Caki2 (cell line): ENCODE results near the gene ZFR2. TPM values are rescaled to one million over a fixed set of nuclear protein-coding genes. Genes with fewer than 3 reads are reported as not detected.

ENCODE experiments used
- DNase-seq: peaks from one replicate; pipeline ENCODE4 v3.0.0-alpha.2; 2015; ENCODE audit warnings: low read depth
- in situ Hi-C: cut with HindIII; loops from 2 replicates; pipeline ENCODE4 v1.10.0; 2016; ENCODE audit warnings: low sequenced_read_pairs, low pct_unique_long_range_greater_than_20kb, mixed read lengths
- total RNA-seq: library from RNA; depleted of rRNA; stranded (reverse); fragments of >200 nt; shearing (Covaris generic); gene quantifications from 2 replicates; pipeline ENCODE4 v1.2.3, GENCODE V29; 2014; ENCODE audit warnings: low replicate concordance

ZFR2 gene
- total RNA-seq, 1 experiment from 2014 or later, result not detected

DNA sequence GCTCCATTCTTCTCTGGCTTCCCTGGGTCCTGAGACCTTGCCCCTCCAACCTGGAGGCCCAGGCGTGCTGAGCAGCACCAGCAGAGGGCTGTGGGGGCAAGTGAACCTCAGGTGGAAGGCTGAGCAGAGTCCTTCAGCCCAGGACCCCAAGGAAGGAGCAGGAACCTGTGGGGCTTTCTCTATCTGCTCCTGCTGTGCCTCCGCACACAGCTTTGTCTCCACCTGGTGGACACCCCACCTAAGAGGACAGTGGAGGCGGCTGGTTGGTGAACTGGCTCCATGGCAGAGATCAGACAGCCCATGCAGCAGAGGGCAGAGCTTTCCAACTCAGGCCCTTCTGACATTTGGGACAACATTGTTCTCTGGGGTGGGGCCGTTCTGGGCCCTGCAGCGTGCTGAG lies 19.7 kb downstream of the ZFR2 start:
- in situ Hi-C loops, result no loop called here

DNA sequence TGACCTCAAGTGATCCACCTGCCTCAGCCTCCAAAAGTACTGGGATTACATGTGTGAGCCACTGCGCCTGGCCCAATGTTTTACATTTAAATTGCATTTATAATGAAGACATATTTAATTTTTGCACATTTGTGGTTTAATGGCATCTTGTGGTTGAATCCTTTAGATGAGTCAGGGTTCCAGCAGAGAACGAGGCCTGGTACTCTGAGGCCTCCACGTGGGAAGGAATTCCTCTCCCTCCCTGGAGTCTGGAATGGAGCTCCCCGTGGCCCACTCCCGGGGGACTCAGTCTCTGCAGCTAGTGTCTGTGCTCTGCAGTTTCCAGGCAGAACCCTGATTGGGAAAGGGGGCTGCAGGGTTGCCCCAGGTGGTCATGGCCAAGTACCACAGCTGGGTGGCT lies 24.2 kb downstream of the ZFR2 start:
- in situ Hi-C loops, result no loop called here
- DNase-seq, result no peak

More for the DNA sequence above, 19.7 kb downstream of the ZFR2 start:
- DNase-seq, result no peak

DNA sequence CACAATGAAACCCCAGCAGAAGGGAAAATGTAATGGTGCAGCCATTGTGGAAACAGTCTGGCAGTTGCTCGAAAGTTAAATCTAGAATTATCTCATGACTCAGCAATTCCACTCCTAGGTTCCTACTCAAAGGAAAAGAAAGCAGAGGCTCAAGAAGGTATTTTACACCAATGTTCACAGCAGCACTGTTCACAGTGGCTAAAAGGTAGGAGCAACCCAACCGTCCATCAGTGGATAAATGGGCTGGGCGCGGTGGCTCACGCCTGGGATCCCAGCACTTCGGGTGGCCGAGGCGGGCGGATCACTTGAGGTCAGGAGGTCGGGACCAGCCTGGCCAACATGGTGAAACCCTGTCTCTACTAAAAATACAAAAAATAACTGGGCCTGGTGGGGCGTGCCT lies 25.9 kb downstream of the ZFR2 start:
- no peak for DNase-seq
- in situ Hi-C loops, result no loop called here

DNA sequence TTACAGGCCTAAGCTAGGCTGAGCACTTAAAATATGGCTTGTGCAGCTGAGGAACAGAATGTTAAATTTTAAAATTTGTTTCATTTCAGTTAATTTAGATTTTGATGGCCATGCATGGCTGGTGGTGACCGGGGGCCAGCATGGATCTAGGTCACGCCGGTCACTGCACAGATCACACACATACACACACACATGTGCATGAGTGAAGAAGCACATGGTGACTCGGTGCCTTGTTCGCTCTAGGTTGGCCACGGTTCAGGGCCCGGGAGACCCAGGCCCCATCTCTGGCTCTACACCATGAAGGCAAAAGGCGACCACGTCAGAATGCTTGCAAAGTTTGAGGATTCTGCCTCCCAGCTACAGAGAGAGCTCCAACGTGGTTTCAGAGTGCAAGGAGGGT lies 28.0 kb downstream of the ZFR2 start:
- in situ Hi-C loops, result no loop called here
- no peak for DNase-seq

DNA sequence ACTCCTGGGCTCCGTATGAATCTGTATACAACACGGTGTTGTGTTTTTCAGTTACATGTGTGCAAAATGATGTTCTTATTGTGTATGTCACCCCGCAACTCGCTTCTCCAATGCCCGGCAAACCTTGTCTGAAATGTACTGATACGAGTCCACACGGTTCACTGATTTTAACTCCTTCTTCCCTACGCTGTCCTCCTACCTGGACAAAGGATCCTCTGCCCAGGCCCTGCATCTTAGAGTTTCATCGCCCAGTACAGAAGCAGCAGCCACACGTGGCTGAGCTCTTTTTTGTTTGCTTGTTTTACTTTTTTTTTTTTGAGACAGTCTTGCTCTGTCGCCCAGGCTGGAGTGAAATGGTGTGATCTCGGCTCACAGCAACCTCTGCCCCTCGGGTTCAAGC lies 28.9 kb downstream of the ZFR2 start:
- in situ Hi-C loops, result no loop called here
- no peak for DNase-seq

DNA sequence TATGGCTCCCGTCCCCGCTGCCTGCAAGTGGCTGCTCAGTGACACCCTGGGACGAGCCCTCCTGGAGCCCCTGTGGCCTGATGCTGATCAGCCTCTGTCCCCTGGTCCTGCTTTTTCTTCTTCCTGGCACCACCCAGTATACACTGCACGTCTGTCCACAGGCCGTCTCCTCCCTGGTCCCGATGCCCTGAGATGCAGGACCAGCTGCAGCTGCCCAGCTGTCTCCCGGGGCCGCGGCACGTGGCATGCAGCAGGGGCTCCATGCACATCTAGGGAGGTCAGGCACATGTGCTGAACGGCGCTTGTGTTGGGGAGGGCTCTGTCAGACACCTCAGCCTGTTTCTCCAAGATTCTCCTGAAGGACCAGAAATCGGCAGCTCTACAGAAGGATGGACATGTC lies 30.2 kb downstream of the ZFR2 start:
- in situ Hi-C loops, result no loop called here
- DNase-seq, result no peak

DNA sequence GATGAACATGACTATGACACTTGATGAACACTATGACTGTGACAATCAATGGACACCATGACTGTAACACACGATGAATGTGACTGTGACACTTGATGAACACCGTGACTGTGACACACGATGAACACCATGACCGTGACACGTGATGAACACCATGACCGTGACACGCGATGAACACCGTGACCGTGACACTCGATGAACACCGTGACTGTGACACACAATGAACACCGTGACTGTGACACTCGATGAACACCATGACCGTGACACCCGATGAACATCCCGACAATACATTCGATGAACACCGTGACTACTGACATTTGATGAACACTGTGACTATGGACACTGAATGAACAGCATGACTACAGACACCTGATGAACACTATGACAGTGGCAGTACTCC lies 30.9 kb downstream of the ZFR2 start:
- in situ Hi-C loops, result no loop called here
- DNase-seq, result no peak

DNA sequence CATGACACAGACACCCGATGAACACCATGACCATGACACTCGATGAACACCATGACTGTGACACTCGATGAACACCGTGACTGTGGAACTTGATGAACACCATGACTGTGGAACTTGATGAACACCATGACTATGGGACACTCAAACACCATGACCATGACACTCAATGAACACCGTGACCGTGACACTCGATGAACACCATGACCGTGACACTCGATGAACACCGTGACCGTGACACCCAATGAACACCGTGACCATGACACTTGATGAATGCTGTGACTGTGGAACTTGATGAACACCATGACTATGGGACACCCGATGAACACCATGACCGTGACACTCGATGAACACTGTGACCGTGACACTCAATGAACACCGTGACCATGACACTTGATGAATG lies 31.5 kb downstream of the ZFR2 start:
- in situ Hi-C loops, result no loop called here
- DNase-seq, result no peak

DNA sequence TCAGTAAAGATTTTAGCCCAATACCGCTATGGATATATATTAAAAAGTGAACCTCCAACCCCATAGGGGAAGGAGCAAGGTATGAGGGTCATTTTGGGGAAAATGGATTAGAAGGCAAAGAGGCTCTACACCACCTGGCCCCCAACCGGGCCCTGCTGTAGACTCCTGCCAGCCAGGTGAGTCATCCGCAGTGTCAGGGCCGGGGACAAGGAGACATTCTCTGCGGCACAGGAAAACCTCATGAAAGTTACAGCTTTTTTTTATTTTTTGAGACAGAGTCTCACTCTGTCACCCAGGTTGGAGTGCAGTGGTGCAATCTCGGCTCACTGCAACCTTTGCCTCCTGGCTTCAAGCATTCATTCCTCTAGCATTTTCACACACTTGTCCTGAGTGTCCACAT lies 32.0 kb downstream of the ZFR2 start:
- in situ Hi-C loops, result no loop called here

DNA sequence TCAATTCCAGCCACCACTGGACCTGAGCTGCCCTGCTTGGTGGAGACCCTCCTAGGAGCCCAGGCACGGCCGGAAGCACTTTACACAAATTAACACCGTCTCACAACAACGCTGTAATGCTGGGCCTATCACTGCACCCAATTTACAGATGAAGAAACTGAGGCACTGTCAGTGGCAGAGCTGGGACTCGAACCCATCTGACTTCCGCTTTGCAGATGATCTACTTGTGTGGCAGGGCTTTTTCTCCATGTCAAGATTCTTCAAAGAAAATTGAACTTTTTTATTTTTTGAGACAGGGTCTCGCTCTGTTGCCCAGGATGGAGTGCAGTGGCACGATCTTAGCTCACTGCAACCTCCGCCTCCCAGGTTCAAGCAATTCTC lies 33.8 kb downstream of the ZFR2 start:
- in situ Hi-C loops, result no loop called here
- DNase-seq, result no peak

More for the DNA sequence above, 32.0 kb downstream of the ZFR2 start:
- no peak for DNase-seq

DNA sequence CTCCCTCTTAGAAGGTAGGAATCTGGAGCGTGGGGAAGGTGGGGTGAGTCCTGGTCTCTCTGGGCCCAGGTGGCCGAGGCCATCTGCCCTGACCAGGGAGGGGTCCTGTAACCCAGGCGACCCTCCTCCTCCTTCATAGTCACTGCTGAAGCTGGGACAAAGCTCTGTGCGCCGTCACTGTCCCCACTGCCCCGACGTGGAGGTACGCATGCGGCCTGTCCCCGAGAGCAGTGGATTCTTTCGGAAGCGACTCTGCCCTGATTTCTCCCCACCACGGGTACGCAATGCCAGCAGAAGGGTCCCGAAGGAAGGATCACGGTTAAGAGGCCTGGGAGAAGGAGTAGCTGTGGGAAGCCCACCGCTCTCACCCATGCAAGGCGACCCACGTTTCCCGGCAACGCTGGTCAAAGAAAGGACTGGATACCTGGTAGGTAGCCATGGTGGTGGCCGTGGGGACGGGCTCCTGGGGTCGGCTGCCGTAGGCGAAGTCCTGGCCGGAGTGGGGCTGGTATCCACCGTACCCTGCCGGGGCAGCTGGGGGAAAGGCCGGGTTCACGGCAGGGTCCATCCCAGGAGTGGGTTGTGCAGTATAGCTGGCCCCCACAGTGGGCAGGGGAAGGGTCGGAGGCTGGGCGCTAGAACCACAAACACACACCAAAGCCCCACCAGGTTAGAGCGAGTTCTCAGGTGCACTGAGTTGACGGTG lies 34.3 kb downstream of the ZFR2 start:
- in situ Hi-C loops, result no loop called here
- DNase-seq, result no peak

DNA sequence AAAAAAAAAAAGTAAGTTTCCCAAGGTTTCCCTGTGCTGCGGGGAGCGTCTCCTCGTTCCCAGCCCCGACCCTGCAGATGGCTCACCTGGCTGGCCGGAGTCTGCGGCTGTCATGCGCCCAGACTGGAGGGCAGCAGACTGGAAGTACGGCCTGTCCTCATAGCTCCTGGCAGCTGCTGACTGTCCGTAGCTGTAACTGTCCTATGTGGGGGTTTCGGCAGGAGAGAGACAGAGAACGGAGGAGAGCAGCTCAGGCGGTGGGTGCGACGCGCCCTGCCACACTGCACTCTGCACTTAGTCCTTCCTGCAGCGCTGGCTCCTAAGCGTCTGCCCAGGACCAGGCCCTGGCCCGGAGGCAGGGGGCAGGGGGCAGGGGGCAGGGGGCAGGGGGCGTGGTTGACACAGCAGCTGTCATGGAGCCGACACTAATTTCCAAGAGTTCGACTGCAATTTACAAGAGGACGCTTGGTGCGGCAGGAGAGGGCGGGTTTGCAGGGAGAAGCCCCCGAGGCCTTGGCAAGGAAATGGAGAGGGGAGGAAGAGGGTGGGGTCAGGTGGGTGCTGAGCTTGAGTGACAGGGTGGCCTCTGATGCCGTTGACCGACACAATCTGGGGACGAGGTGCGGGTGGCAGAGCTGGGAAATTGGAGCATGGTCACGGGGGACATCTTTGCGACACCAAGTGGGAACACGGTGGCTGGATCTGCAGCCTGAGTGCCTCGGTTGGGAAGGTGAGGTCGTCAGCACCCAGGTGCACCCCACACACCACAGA lies 35.1 kb downstream of the ZFR2 start:
- no peak for DNase-seq
- in situ Hi-C loops, result no loop called here

DNA sequence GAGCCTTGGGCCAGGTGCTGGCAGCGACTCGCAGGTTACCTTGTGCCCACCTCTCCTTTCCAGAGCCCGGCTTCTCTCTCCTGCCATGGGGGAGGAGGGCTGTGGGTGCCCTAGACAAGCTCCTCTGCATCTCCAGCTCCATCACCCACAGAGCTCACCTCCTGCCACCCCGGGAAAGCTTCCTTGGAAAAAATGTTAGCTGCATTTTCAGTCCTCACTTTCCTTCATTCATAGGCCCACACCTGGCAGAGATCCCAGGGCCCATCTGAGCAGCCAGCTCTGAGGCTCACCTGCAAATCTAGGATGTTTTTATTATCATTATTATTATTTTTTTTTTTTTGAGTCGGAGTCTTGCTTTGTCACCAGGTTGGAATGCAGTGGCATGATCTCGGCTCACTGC lies 36.8 kb downstream of the ZFR2 start:
- in situ Hi-C loops, result no loop called here
- DNase-seq, result no peak

DNA sequence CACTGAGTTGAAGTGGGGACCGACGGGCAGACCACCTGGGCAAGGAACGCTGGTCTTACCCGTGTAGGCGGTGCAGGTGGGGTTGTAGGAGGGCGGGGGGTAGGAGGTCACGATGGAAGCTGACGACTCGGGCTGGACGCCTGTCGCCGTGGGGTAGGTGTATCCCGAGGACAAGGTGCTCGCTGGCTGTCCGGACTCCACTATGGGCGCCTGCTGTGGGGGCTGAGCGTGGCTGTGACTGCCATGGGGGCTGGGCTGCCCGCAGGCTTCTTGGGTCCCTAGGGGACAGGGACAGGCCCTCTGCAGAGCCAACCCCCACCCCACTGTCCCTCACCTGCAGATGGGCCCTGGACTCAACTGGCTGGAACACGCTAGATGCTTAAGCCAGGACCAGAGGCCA lies 37.2 kb downstream of the ZFR2 start:
- no peak for DNase-seq
- in situ Hi-C loops, result no loop called here

DNA sequence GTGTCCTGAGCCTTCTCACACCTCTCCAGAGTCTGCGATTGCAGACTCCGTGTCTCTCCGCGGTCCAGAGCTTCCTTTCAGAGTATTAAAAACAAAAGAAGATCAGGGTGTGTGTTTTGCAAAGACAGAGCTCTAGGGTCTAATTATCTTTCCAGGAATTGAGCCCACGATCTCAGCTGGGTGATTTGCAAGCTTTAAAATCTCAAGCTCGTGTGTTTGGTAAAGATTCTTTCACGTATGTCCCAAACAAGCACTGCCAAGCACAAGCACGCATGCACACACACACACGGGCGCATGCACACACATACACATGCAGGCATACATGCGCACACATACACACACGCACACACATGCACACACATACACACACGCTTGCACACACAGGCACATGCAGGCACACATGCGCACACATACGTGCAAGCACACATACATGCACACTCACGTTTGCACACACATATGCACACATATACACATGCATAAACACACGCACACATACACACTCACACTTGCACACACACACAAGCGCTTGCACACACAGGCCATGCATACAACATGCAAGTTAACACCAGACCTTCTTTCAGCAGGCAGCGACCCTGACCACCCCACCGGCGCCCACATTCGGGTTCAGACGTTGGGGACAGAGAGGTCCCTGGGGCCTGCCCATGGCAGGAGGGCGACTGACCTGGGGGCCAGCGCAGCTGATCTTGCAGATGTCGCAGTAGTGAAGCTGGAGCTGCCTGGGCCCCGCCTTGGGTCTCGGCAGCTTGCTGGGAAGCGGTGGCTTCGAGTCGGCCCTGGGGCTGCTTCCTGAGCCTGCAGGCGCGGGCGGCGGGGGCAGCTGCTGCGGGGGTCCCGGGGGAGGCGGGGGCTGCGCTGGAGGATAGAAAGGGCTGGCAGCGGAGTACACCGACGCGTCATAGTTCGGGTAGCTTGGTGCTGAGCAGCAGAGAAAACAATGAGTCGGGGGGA lies 37.9 kb downstream of the ZFR2 start:
- DNase-seq, result no peak
- in situ Hi-C loops, result no loop called here

DNA sequence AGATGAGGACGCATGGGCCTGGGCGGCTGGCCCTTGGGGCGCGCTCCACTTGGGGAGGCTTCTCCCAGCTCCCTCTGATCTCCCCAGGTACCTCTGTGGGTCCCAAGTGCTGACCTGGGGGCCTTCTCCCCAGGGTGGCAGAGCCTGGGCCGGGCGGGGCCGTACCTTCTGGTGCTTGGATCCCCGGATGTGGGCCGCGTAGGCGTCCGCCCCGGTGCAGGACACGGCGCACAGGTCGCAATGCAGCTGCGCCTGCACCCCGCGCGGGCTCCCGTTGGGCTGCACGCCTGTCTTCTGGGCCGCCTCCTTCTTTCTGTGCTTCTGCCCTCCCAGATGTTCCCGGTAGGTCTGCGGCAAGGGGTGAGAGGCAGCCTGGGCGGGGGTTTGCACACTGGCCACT lies 41.5 kb downstream of the ZFR2 start:
- DNase-seq, result no peak
- in situ Hi-C loops, result no loop called here

DNA sequence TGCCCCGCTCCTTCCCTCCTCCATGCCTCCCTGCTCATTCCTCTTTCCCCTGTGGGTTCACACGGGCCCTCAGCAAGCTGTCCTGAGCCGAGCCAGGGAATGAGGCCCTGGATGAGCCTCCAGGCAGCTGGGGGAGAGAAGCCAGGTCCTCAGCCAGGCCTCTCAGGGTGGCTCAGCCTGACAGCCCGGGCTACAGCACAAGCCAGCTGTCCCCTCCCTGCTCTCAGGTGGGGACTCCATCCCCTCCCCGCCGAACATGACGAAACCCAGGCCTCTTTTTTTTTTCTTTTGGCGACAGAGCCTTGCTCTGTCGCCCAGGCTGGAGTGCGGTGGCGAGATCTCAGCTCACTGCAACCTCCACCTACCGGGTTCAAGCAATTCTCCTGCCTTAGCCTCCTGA lies 42.7 kb downstream of the ZFR2 start:
- in situ Hi-C loops, result no loop called here
- no peak for DNase-seq

DNA sequence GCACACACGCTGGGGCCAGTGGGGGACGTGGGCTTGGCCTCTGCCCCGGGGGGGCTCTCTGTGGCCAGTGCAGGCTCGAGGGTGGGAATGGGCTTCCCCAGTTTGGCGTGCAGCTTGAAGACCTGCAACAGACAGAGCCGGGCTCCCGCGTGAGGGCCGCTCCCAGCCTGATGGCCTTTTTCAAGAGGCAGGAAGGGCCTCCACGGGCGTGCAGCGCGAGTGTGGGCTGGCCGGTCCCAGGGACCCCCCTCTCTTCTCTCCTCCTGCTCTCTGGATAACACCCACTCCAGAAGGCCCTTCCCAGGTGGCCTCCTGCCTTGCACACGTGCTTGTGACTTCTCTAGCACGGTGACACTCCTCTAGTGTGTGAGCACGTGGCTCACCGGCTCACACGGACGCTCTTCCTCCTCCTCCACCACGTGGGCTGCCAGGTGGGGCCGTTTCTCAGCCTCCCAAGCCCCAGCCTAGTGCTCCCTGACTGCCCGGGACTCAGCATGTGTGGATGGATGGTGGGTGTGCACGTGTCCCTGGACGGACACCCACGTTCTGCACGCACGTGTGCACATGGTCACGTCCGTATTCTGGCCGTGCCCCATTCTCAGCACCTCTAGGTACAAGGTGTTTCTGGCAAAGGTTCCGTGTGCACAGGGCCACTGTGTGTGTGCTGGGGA lies 43.4 kb downstream of the ZFR2 start:
- in situ Hi-C loops, result no loop called here
- no peak for DNase-seq

DNA sequence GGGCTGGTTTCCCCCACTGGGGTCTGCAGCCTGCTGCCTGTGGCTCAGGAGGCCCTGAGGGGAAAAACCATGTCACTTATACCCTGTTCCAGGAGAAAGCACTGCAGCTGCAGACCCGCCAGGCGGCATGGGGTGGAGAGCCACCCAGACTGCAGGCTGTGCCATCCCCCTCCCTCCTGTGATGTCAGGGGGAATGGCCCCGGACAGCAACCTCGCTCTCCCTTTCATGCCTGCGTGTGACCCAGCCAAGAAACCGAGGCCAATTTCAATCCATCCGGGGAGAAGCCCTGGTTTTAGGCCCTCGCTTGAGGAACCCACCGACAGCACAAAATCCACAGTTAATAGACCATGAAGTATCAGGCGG lies 45.5 kb downstream of the ZFR2 start:
- no peak for DNase-seq
- in situ Hi-C loops, result no loop called here
